CD4-positive, alpha-beta T cell (primary cell): ENCODE measurements around the gene NLGN1. TPM values are rescaled to one million over a fixed set of nuclear protein-coding genes. Genes with fewer than 3 reads are reported as not detected.

ENCODE experiments used
- ATAC-seq: fragments of 200-7000 bp; cut with Tn5 transposase; one replicate; pipeline ENCODE4 v1.10.0; 2022; ENCODE audit warnings: mild to moderate bottlenecking; ENCODE audit not compliant: poor library complexity
- CTCF ChIA-PET: fragments of 350-600 bp; sonication (Branson Sonifier 250); formaldehyde crosslinking; loops from one replicate; lab custom pipeline; 2021; ENCODE audit warnings: antibody characterized with exemption, inconsistent platforms; lab: Charles Lee
- POLR2A ChIA-PET: fragments of 350-600 bp; sonication (Branson Sonifier 250); formaldehyde crosslinking; loops from one replicate; lab custom pipeline; 2021; ENCODE audit warnings: antibody characterized with exemption, inconsistent platforms; lab: Charles Lee
- DNase-seq, 14 experiments: peaks; one replicate each; pipeline ENCODE4 v3.0.0-alpha.2; 2013 to 2020; ENCODE audit warnings: mixed read lengths in 2 of 14
- H3K27ac ChIP-seq, 2 donors: one replicate each; pipeline versions ENCODE4 v1.5.1 to v1.7.0; 2013; ENCODE audit warnings: low read length in 2 of 2, low read depth in 1 of 2, mild to moderate bottlenecking in 1 of 2
- H3K27me3 ChIP-seq, 2 experiments: 1 replicate in 1 of 2; 2 replicates in 1 of 2; pipeline versions ENCODE4 v1.6.1 to v1.7.0; 2013; ENCODE audit warnings: low read length in 2 of 2, control low read depth in 1 of 2, mild to moderate bottlenecking in 1 of 2, moderate library complexity in 1 of 2; ENCODE audit not compliant: insufficient read depth in 2 of 2, control insufficient read depth in 1 of 2
- H3K36me3 ChIP-seq: one replicate; pipeline ENCODE4 v1.6.1; 2013; ENCODE audit warnings: low read length, control low read depth; ENCODE audit not compliant: insufficient read depth
- H3K4me1 ChIP-seq: one replicate; pipeline ENCODE4 v1.6.1; 2013; ENCODE audit warnings: low read length, control low read depth; ENCODE audit not compliant: insufficient read depth
- H3K4me3 ChIP-seq: one replicate; pipeline ENCODE4 v1.5.1; 2013; ENCODE audit warnings: mild to moderate bottlenecking, low read length, moderate library complexity
- H3K9me3 ChIP-seq, 2 experiments: 1 replicate in 1 of 2; 2 replicates in 1 of 2; pipeline versions ENCODE4 v1.6.1 to v1.7.0; 2013; ENCODE audit warnings: low read length in 2 of 2, mild to moderate bottlenecking in 2 of 2, control low read depth in 1 of 2, moderate library complexity in 1 of 2; ENCODE audit not compliant: control insufficient read depth in 1 of 2, insufficient read depth in 1 of 2
- H3K27ac Mint-ChIP-seq: one replicate; pipeline ENCODE4 v1.8.0; 2020; ENCODE audit warnings: mixed read lengths
- H3K27me3 Mint-ChIP-seq: one replicate; pipeline ENCODE4 v1.8.0; 2021; ENCODE audit warnings: mixed read lengths
- H3K36me3 Mint-ChIP-seq: one replicate; pipeline ENCODE4 v1.8.0; 2021; ENCODE audit warnings: low read depth, mixed read lengths
- H3K4me1 Mint-ChIP-seq: one replicate; pipeline ENCODE4 v1.8.0; 2021; ENCODE audit warnings: low read depth, mixed read lengths
- H3K4me3 Mint-ChIP-seq: one replicate; pipeline ENCODE4 v1.8.0; 2020; ENCODE audit warnings: mild to moderate bottlenecking, mixed read lengths
- H3K9me3 Mint-ChIP-seq: one replicate; pipeline ENCODE4 v1.8.0; 2020; ENCODE audit warnings: mixed read lengths
- CTCF ChIP-seq: fragments of 200-600 bp; IDR thresholded peaks from one replicate; pipeline ENCODE4 v1.8.0; 2022; ENCODE audit warnings: antibody characterized with exemption, mild to moderate bottlenecking
- intact Hi-C, 2 experiments: fragments of 100-400 bp; cut with DNase I in 1 of 2; cut with micrococcal nuclease in 1 of 2; formaldehyde crosslinking; loops; one replicate each; pipeline versions ENCODE4 v1.15.1 to v1.9.0; 2023 to 2025; cut with DNase I, micrococcal nuclease
- total RNA-seq, 174 experiments: library from RNA in 2 of 174; stranded (reverse) in 2 of 174; gene quantifications; one replicate each; pipeline ENCODE4 v1.2.3 and lab custom pipeline; 2021 to 2026

Gene NLGN1
- total RNA-seq, 2 experiments from 2014 or later = not detected

- Mint-ChIP-seq H3K4me3 (no peak overlapping the region), H3K9me3 (peaks cover 2% of the 10 kb centered on the region), H3K36me3 (no peaks in the 10 kb centered on the region), H3K4me1 (no peaks in the 10 kb centered on the region), H3K27ac (no peak overlapping the region), H3K27me3 (no peaks in the 10 kb centered on the region)
- H3K4me3 ChIP-seq = no peak overlapping the region
- no peak for TF ChIP-seq CTCF
- ChIA-PET CTCF (no interaction called here), POLR2A (no interaction called here)
- no peak overlapping the region for H3K27ac ChIP-seq
- ATAC-seq (no peak), DNase-seq (no peak)
- no peaks in the 10 kb centered on the region for H3K27me3 ChIP-seq
- no peaks in the 10 kb centered on the region for H3K36me3 ChIP-seq
- no peaks in the 10 kb centered on the region for H3K4me1 ChIP-seq
- intact Hi-C loops = no loop called here
- H3K9me3 ChIP-seq = peaks cover 0 to 4% of the 10 kb centered on the region in 2 experiments
Measured at GRCh38 chr3:173618148-173618547, 220.6 kb downstream of the NLGN1 start.

- Histone ChIP-seq H3K9me3 (peaks cover 0 to 4% of the 10 kb centered on the region in 2 experiments), H3K4me1 (no peaks in the 10 kb centered on the region), H3K27me3 (no peaks in the 10 kb centered on the region), H3K27ac (no peak overlapping the region), H3K36me3 (no peaks in the 10 kb centered on the region), H3K4me3 (no peak overlapping the region)
- peaks cover 2% of the 10 kb centered on the region for H3K9me3 Mint-ChIP-seq
- TF ChIP-seq CTCF = no peak
- no peaks in the 10 kb centered on the region for H3K4me1 Mint-ChIP-seq
- no peak for ATAC-seq
- no peaks in the 10 kb centered on the region for H3K27me3 Mint-ChIP-seq
- no peak overlapping the region for H3K27ac Mint-ChIP-seq
- no peak overlapping the region for H3K4me3 Mint-ChIP-seq
- CTCF ChIA-PET = no interaction called here
- intact Hi-C loops = no loop called here
- no peak for DNase-seq
- POLR2A ChIA-PET = no interaction called here
- H3K36me3 Mint-ChIP-seq = no peaks in the 10 kb centered on the region
Measured at GRCh38 chr3:173618703-173619102, 221.2 kb downstream of the NLGN1 start.

GRCh38 chr3:173622166-173622565 lies 224.6 kb downstream of the NLGN1 start:
- ChIA-PET POLR2A (no interaction called here), CTCF (no interaction called here)
- Mint-ChIP-seq H3K36me3 (no peaks in the 10 kb centered on the region), H3K27ac (no peak overlapping the region), H3K4me1 (no peaks in the 10 kb centered on the region), H3K9me3 (peaks cover 2% of the 10 kb centered on the region), H3K27me3 (no peaks in the 10 kb centered on the region), H3K4me3 (no peak overlapping the region)
- TF ChIP-seq CTCF = no peak
- no peak for DNase-seq
- H3K4me3 ChIP-seq = no peak overlapping the region
- no peaks in the 10 kb centered on the region for H3K36me3 ChIP-seq
- H3K27me3 ChIP-seq = no peaks in the 10 kb centered on the region
- intact Hi-C loops = no loop called here
- peaks cover 0 to 4% of the 10 kb centered on the region in 2 experiments for H3K9me3 ChIP-seq
- H3K4me1 ChIP-seq = no peaks in the 10 kb centered on the region
- no peak for ATAC-seq
- H3K27ac ChIP-seq = no peak overlapping the region
